ENCODE results near the gene RAI1.
"Not testable (repeated sequence)": the region's sequence is repeated elsewhere in the genome, so short reads cannot be mapped to it uniquely, and the experiment has no call there.

Gene RAI1

DNA sequence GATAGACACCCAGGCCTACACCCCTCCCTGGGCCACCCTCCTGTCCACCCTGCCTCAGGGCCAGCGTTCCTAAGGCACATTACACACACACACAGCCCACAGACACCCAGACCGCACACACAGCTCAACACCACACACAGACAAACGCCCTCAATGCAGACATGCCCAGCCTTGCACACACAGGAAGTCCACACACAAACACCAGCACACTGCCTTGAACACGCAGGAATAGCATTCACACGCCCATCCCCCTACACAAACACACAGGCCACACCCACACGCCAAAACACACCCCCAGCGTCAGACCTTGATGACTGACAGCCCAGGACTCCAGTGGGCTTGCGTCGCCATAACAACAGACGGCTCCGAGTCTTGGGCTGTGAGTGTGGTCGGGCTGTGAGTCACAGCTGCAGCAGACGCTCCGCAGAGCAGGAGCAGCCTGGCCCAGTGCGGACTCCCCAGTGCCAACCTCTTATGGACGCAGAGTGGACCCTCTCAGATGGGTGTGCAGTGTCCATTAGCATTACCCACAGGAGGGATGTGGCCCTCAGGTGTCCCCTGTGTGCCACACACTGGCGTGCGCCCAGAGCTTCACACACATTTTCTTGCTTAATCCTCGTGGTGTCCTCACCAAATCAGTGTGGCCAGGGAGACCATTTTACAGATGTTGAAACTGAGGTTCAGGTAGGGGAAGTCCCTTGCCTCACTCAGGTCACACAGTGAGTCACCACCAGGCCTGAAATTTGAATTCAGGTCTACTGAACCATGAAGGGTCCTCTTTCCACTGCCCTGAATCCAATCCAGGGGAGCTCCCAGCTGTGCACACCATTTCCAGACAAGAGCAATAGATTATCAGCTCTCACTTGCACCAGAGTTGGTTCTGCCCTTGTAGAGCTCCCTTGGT is 17.8 kb upstream of the RAI1 start:
- DNase-seq = peak; percentile 12

DNA sequence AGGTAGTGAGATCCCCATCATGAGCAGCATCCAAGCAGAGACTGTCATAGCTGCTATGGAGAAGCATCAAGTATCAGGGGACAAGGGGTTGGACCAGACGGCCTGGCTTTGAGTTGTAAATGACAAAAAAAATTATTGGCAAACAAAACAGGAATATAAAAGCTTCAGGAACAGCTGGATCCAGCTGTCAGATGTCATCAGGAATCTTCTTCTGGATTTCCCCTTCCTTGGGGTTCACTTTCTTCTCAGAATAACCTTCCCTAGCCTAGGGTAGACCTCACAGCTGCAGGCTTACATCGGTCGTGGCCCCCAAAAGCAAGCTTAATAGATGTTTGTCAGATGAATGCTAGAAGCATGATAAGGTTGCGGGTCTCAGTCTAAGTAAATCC is 17.2 kb upstream of the RAI1 start:
- no peak for DNase-seq

DNA sequence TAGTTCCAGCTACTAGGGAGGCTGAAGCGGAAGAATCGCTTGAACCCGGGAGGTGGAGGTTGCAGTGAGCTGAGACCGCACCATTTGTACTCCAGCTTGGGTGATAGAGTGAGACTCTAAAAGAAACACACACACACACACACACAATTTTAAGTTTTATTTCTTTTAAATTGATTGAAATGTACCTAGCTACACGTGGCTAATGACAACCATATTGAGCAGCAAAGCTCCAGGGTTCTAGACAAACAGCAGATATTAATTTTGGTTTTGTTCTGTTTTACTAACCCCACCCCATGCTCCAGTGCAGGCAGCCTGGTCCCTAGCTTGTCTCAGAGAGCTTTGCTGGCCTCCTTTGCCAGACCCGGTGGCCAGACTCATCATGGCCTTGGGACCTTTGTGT is 16.0 kb upstream of the RAI1 start:
- DNase-seq = no peak

DNA sequence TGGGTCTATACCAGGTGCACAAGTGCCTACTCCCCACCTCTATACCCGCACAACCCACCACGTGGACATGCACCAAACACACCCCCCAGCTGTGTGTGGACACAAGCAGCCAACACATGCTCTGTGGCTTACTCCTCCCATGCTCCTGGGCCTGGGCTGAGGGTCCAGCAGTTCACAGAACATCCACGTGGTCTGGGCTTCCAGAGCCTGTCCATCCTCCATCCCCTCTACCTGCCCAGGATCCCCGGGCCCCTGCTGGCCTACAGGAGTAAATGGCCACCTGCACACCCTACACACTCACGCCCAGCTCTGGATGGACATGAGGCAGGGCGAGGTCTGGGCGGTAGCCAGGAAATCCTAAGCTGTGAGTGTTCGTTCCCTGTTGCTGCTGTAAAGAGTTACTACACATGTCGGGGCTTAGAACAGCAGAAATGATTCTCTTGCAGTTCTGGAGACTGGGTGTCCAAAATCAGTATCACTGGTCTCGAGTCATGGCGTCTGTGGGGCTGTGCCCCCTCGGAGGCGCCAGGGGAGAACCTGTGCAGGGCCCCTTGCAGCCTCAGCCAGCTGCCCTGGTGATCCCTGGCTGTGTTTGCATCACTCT is 15.0 kb upstream of the RAI1 start:
- DNase-seq = no peak

DNA sequence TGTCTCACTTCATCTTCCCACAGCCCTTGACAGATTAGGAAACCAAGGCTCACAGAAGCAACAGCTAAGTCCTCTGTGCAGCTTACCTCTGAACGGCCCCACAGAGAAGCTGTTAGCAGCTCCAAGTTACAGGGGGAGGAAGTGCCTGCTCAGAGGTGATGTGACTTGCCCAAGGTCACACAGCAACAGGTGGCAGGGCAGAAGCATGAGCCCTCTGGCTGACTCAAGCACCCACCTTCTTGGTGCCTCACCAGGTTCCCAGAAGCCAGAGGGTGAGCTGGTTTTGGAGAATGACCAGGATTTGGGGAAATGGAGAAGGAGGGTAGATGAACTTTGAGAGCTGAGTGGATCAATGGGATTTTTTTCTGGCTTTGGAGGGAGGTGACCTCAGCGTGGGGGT is 14.0 kb upstream of the RAI1 start:
- DNase-seq = no peak

DNA sequence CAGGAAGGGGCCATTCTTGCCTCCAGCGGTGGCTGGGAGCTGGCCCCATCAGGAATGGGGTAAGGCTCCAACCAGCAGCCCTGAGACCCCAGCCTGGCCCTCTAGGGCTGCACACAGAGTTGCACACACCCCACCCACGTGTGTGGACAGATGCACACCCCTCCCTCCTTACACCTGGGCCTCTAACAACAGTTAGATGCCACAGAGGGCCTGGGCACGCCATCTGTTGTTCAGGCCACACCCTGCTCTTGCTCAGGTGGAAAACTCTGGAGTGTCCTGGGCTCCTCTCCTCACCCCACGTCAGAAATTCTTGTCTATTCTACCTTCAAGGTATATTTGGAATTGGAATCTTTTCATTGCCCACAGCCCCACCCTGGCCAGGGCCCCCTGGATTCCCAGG is 13.3 kb upstream of the RAI1 start:
- no peak for DNase-seq

DNA sequence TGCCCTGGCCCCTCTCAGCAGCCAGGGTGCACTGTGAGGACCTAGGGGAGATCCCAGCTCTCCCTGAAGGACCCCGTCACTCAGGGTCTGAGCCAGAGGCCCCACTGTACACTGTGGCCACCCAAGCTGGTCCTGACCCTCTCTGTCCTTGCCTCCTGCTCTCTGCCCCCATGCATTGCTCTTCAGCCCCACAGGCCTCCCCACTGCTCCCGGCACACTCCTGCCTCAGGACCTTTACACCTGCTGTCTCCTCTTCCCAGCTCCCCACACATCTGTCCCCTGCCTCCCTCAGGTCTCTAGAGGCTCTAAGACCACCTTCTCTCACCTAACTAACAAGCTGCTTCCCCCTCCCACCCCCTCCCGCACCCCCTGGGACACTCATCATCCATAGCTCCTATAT is 12.9 kb upstream of the RAI1 start:
- no peak for DNase-seq

DNA sequence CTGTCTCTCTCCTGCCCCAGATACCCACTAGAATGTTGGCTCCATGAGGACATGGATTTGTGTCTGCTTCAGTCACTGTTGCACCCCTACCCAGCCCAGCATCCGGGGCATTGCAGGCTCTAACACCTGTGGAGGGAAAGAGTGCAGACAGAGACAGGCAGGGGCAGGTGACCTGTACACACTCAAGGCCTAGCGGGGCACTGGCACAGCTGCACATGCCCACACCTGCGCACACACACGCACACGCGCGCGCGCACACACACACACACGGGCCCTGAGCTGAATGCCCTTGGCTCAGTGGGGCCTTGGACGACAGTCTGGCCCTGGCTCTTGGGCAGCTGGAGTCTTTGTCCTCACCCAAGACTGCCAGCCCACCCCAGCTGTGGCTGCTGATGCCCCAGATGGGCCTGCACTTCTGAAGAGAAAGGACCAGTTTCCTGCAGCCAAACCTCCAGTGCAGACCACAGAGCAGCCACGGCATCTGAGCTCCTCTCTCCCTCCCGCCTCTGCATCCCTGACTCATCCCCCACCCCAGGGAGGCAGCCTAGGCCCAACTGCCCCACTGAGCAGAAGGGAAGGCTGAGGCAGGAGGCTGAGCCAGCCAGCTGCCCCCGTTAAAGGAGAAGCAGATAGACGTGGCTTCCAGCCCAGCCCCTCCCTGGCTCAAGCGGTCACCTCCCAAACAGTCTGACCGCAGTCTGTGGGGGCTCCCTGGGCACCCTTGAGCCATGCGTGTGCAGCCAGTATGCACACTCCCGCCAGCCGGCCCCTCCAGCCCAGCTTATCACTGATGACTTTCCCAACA is 12.3 kb upstream of the RAI1 start:
- peak; percentile 68 for DNase-seq

DNA sequence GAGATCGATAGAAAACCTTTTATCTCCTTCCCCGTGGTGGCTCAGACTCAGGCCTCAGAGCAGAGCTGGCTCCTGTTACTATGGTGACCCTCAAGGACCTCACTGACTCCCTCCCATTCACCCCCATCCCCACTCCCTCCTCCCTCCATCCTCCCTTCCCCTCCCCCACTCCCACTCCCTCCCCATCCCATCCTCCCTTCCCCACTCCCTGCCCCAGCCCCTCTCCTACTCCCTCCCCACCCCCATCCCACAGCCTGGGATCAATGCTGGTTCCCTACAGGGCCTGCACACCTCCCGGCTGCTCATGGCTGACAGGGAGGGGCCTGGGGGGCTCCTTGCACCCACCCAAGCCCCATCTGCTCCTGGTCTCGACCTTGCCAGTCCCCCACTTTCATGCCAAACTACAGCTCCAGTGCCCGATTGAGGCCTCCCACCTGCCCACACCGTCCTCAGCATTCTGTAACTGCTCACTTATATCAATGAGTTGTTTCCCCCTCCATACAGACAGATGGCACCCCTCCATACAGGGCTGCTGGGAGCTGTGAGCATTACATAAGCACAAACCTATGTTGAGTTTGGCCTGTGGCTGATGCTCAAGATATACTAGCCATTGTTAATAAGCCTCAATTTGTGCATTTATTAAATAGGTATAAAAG is 11.6 kb upstream of the RAI1 start:
- DNase-seq = peak; percentile 26

DNA sequence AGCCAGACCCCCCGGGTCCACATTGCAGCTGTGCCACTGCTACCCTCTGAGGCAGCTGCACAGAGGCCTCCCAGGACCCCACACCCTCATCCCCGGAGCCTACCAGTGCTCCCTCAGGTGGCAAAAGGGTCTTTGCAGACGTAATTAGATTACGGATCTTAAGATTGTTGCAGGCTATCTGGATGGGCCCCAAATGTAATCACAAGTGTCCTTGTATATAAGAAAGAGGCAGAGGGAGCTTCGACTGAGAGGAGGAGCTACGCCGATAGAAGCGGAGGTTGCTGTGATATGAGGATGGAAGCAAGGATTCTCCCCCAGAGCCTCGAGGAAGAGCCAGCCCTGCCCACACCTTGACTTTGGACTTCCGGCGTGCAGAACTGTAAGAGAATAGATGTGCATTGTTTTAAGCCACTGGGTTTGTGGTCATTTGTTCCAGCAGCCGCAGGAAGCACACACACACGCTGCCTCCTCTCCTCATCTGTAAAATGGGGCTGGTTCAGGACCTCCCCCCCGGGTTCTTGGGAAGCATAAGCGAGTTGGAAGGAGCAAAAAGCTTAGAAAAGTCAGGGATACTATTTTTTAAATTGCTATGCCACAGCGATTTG is 10.5 kb upstream of the RAI1 start:
- no peak for DNase-seq

DNA sequence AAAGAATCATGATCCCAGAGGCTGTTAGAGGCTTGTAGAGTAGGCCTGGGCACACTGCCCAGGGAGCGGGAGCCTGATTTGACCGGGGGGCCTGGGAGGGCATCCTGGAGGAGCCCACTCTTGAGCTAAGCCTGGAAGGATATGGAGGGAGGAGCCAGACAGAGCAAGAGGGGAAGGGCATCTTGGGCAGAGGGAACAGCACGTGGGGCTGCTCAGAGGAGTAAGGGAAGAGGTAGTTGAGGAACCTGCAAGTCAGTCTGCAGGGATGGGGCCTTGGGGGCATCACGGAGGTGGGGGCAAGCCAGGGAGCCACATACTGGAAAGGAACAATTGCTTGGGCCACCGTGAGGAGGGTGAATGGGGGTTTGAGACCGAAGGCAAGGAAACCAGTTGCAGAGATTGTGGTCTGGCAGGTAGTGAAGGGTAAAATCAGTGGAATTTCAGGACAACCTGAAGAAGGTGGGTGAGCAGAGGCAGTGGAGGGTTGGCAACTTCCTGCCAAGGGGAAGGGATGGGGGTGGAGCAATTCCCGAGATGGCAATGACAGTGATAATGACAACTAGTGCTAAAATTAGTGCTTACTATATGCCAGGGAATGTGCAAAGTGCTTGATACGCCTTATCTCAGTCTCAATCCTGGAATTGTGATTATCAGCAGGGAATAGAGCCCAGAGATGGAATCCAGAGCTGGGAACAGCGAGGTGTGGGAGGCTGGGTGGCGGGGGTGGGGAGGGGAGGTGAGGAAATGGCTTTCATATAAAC is 9.7 kb upstream of the RAI1 start:
- no peak for DNase-seq

DNA sequence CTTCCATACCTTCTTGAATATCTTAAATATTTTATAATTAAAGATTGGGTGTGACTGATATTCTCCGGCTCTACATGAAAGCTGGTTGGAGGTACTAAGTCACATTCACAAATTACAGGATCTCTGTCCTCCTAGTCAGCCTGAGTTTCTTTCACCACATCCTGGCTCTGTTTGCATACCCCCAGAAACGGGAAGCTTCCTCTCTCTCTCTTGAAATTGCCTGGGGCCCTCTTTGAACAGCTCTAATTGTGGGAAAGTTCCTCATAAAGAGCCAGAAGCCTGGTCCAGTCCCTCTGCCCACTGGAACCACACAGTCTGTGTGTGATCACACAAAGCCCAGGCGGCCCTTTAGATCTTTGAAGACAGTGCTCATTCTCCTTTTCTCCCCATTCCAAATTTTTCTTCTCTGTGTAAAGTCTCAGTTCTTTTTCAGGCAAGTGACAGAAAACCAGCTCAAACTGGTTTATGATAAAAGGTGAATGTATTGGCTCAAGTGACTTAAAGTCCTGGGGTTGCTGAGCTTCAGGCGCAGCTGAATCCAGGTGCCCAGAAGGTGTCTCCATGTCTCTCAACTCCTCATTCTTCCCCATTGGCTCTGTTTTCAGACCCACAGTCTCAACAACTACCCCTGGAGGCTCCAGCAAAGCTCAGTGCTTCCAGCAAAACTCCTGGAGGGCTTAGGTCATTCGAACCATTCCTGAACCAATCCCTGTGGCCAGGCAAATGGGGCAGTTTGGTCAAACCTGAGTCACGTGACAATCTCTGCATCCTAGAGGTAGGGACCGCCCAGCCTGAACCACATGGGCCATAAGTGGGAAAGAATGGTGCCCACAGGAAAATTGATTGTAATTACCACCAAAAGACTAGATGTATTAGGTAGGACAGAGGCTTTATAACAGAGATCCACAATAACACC is 8.5 kb upstream of the RAI1 start:
- peak; percentile 69 for DNase-seq

DNA sequence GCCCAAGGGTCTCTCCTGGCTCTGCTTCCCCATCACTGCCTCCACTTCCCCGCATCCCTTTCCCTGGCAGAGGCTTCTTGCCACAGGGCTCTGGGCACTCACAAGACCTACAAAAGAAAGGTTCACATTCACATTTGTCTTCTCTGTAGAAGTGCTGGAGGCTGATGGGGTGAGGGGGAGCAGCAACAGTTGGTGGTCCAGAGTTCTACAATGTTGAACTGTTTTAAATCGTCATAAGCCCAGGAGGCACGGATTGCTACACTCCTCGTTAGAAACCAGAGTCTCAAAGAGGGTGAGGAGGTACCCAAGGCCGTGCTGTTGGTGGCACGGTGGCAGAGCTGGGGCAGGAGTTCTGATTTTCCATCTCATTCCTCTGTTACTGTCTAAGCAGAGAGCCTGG is 5.8 kb upstream of the RAI1 start:
- no peak for DNase-seq

DNA sequence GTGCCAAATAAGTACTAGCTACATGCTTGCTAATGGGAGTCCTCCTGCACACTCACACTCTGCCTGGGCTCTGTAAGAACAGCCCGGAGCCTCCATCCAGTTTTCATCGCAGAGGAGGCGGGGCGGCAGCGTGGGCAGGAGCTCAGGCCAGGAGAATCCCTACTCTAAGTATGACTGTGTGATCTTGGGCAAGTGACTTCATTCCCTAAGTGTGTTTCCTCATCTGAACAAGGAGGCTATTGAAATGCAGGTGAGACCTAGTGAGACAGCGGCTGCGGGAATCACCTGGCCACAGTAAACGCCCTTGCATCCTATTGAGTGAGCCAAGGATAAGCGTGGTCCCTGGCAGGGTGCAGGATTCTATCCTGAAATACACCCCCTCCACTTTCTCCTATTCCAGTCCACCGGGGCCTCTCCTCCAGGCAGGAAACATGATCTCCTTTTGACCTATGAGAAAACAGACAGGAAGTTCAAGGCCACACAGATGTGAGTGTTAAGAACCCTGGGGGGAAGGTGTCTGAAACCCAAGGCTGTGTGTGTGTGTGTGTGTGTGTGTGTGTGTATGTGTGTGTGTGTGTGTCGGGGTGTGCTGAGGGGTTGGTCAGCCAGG is 5.2 kb upstream of the RAI1 start:
- DNase-seq = peak; percentile 8

DNA sequence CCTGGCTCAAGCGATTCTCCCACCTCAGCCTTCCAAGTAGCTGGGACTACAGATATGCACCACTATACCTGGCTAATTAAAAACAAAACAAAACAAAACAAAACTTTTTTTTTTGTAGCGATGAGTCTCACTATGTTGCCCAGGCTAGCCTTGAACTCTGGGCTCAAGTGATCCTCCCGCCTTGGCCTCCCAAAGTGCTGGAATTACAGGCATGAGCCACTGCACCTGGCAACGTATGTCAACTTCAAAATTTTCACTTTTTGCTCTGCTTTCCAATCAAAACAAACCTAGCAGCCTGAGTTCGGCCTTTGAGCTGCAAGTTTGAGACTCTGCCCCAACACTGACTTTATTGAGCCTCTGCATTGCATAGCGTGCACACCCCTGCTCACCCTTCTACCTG is 4.5 kb upstream of the RAI1 start:
- DNase-seq = no peak

DNA sequence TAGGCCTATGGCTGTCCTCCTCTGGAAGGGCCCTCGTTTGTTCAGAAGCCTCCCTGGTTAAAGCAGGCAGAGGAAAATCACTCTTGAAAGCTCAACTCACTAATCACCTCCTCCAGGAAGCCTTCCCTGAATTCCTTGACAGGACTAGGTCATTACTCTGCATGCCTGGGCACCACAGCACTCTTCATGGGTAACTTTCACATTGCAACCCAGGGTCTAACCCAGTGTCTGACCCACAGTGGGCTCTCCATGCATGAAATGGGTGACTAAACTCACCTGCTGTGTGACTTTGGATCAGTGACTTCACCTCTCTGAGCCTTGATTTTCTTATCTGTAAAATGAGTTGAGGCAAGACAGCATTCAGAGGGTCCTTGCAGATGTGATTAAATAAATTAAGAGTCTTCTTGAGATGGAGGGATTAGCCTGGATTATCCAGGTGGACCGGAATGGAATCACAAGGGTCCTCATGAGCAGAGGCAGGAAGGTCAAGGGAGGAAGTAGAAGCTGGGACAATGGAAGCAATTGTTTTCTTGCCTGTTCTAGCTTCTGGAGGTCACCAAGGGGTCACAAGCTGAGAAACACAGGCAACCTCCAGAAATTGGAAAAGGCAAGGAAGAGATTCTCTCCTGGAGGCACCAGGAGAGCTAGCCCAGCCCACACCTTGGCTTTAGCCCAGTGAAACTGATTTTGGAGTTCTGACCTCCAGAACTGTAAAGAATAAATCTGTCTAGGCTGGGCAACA is 3.8 kb upstream of the RAI1 start:
- no peak for DNase-seq

DNA sequence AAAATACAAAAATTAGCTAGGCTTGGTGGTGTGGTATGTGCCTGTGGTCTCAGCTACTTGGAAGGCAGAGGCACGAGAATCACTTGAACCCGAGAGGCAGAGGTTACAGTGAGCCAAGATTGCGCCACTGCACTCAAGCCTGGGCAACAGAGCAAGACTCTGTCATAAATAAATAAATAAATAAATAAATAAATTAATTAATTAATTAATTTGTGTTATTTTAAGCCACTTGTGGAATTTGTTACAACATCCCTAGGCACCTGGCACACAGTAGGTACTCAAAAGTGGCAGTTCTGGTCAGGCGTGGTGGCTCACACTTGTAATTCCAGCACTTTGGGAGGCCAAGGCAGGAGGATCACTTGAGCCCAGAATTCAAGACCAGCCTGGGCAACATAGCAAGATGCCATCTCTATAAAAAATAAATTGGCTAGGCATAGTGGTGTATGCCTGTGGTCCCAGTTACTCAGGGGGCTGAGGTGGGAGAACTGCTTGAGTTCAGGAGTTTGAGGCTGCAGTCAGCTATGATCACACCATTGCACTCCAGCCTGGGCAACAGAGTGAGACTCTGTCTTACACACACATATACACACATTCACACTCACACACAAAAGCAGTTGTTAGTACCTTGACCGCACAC is 3.1 kb upstream of the RAI1 start:
- not testable (repeated sequence) for DNase-seq

DNA sequence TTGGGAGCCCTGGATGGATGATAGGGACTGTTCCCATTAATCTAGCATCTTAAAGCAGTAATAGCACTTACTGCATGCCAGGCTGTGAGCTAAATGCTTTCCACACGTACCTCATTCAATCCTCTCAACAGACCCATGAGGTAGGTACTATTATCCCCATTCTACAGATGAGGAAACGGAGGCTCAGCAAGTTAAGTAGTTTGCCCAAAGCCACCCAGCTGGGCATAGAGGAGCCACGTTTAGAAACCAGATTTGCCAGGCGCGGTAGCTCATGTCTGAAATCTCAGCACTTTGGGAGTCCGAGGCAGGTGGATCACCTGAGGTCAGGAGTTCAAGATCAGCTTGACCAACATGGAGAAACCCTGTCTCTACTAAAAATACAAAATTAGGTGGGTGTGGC is 2.0 kb upstream of the RAI1 start:
- no peak for DNase-seq

DNA sequence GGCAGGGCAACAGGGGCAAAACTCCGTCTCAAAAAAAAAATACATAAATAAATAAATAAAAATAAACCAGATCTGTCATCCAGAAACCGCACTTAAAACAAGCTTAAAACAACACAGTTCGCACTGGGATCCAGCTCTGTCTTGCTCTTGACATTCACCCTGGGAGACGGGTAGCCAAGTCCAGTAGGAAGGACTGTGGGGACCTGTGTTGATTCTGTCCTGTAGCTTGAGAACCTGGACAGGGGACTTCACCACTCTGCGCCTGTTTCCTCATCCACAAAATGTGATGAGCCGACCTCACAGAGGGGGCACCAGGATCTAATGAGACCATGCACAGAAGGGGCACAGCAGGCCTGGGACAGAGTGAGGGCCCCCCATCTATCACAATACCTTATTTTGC is 1.5 kb upstream of the RAI1 start:
- no peak for DNase-seq
